MM.1S (cell line): ENCODE measurements around the gene PLIN1.

Experiments used
- DNase-seq: peaks from one replicate; pipeline ENCODE4 v3.0.0-alpha.2; 2015
- H2AFZ ChIP-seq: fragments of 300-600 bp; sonication (generic); 2 replicates; pipeline ENCODE4 v1.6.0; 2016; ENCODE audit warnings: antibody characterized with exemption, low read length
- H3F3A ChIP-seq: fragments of 300-600 bp; sonication (generic); 2 replicates; pipeline ENCODE4 v1.6.1; 2016; ENCODE audit warnings: mild to moderate bottlenecking, antibody characterized with exemption, low read length, moderate library complexity, mixed read lengths; ENCODE audit not compliant: insufficient read depth
- H3K27ac ChIP-seq: fragments of 300-600 bp; sonication (generic); 2 replicates; pipeline ENCODE4 v1.5.1; 2016; ENCODE audit warnings: mild to moderate bottlenecking, low read length
- H3K27me3 ChIP-seq: fragments of 300-600 bp; sonication (generic); replicated peaks from 2 replicates; pipeline ENCODE4 v1.6.0; 2016; ENCODE audit warnings: low read length; ENCODE audit not compliant: insufficient read depth
- H3K36me3 ChIP-seq: fragments of 300-600 bp; sonication (generic); replicated peaks from 2 replicates; pipeline ENCODE4 v1.6.1; 2016; ENCODE audit warnings: mild to moderate bottlenecking, low read length, mixed read lengths; ENCODE audit not compliant: insufficient read depth
- H3K4me1 ChIP-seq: fragments of 300-600 bp; sonication (generic); 2 replicates; pipeline ENCODE4 v1.6.1; 2016; ENCODE audit warnings: low read length, mixed read lengths
- H3K4me2 ChIP-seq: fragments of 300-600 bp; sonication (generic); 2 replicates; pipeline ENCODE4 v1.6.0; 2016; ENCODE audit warnings: low read depth, low read length
- H3K4me3 ChIP-seq: fragments of 300-600 bp; sonication (generic); 2 replicates; pipeline ENCODE4 v1.5.1; 2016; ENCODE audit warnings: low read length, mixed read lengths
- H3K79me2 ChIP-seq: fragments of 300-600 bp; sonication (generic); 2 replicates; pipeline ENCODE4 v1.6.1; 2016; ENCODE audit warnings: mixed run types, low read length, mixed read lengths
- H3K9ac ChIP-seq: fragments of 300-600 bp; sonication (generic); 2 replicates; pipeline ENCODE4 v1.6.1; 2016; ENCODE audit warnings: low read length, mixed read lengths
- H3K9me2 ChIP-seq: fragments of 300-600 bp; sonication (generic); replicated peaks from 2 replicates; pipeline ENCODE4 v1.6.1; 2016; ENCODE audit warnings: mild to moderate bottlenecking, low read length, mixed read lengths; ENCODE audit not compliant: insufficient read depth
- H3K9me3 ChIP-seq: fragments of 300-600 bp; sonication (generic); replicated peaks from 2 replicates; pipeline ENCODE4 v1.6.1; 2016; ENCODE audit warnings: mild to moderate bottlenecking, low read length, mixed read lengths; ENCODE audit not compliant: insufficient read depth
- H4K20me1 ChIP-seq: fragments of 300-600 bp; sonication (generic); 2 replicates; pipeline ENCODE4 v1.6.1; 2016; ENCODE audit warnings: mild to moderate bottlenecking, low read length, moderate library complexity, mixed read lengths; ENCODE audit not compliant: insufficient read depth
- EZH2 ChIP-seq: fragments of 300-600 bp; sonication (generic); optimal IDR thresholded peaks from 2 replicates; pipeline ENCODE3; 2017; ENCODE audit warnings: low read depth, mild to moderate bottlenecking, antibody characterized with exemption, low read length, mixed read lengths
- EZH2phosphoT487 ChIP-seq: fragments of 300-600 bp; sonication (generic); IDR thresholded peaks from 2 replicates; pipeline ENCODE4 v1.6.1; 2018; ENCODE audit warnings: antibody characterized with exemption, low read length
- TF ChIP-seq, protein P1 (sequence below): fragments of 300-600 bp; sonication (generic); IDR thresholded peaks from 2 replicates; pipeline ENCODE4 v1.5.1; 2016; ENCODE audit warnings: antibody characterized with exemption, low read length, mixed read lengths

PLIN1 gene

GRCh38 chr15:89673165-89673512, 6.0 kb downstream of the PLIN1 start:
- Histone ChIP-seq H4K20me1 (no peaks in the 10 kb centered on the region), H3K4me1 (no peaks in the 10 kb centered on the region), H2AFZ (no peak overlapping the region), H3K9me3 (no peaks in the 10 kb centered on the region), H3K79me2 (no peaks in the 10 kb centered on the region), H3K4me3 (no peak overlapping the region), H3F3A (no peaks in the 10 kb centered on the region), H3K27ac (no peak overlapping the region), H3K4me2 (no peak overlapping the region), H3K9ac (no peak overlapping the region), H3K36me3 (no peaks in the 10 kb centered on the region), H3K9me2 (no peaks in the 10 kb centered on the region), H3K27me3 (no peaks in the 10 kb centered on the region)
- no peak for TF ChIP-seq EZH2phosphoT487
- no peak for TF ChIP-seq EZH2
- TF ChIP-seq, protein P1, sequence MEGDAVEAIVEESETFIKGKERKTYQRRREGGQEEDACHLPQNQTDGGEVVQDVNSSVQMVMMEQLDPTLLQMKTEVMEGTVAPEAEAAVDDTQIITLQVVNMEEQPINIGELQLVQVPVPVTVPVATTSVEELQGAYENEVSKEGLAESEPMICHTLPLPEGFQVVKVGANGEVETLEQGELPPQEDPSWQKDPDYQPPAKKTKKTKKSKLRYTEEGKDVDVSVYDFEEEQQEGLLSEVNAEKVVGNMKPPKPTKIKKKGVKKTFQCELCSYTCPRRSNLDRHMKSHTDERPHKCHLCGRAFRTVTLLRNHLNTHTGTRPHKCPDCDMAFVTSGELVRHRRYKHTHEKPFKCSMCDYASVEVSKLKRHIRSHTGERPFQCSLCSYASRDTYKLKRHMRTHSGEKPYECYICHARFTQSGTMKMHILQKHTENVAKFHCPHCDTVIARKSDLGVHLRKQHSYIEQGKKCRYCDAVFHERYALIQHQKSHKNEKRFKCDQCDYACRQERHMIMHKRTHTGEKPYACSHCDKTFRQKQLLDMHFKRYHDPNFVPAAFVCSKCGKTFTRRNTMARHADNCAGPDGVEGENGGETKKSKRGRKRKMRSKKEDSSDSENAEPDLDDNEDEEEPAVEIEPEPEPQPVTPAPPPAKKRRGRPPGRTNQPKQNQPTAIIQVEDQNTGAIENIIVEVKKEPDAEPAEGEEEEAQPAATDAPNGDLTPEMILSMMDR: peak; percentile 56
- peak; percentile 34 for DNase-seq

DNA sequence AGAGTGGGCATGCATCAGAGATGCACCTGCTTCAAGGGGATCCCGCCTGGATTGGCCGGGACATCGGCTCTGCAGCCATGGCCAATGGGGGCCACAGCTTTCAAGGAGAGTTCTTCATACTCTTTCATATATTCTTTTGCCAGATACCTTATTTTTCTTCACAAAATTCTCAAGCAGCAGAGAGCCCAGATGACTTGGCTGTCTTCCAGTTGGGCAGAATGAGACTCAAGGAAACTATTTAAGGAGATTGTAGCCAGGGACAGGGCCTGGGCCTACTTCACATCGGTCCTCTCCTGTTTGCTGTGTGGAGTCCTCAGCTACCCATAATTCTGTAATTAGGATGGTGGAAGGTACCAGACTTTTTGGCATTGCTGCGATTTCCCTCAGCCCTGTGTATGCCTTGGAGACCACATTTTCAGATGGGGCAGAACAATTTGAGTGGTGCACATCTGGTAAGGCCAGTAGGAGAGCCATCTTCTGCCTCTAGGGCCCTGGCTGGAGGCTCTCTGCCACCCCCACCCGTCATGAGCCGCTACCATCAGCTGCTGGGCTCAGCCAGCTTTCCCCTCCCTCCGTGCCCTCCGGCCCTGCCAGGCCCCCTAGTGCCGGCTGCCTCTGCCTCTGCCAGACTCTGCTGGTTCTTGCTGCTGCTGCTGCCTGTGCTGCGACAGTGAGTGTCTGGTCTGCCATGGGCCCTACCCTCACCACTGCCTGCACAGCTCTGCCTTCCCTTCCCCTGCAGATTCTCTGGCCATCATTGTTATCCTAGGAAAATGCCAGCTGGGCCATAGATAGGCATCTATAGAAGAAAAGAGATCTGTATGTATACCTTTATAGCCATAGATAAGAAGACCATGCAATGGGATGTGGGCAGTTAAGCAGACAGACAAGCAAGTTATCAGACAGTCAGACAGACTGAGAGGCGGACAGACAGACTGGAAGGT, 6.7 kb downstream of the PLIN1 start:
- Histone ChIP-seq H3K27ac (no peak overlapping the region), H3K9me3 (no peaks in the 10 kb centered on the region), H3K36me3 (no peaks in the 10 kb centered on the region), H3K9me2 (no peaks in the 10 kb centered on the region), H3K4me1 (no peaks in the 10 kb centered on the region), H4K20me1 (no peaks in the 10 kb centered on the region), H3K4me3 (no peak overlapping the region), H3K4me2 (no peak overlapping the region), H3K9ac (no peak overlapping the region), H3F3A (no peaks in the 10 kb centered on the region), H2AFZ (no peak overlapping the region), H3K27me3 (no peaks in the 10 kb centered on the region), H3K79me2 (no peaks in the 10 kb centered on the region)
- no peak for TF ChIP-seq EZH2
- DNase-seq: no peak

DNA sequence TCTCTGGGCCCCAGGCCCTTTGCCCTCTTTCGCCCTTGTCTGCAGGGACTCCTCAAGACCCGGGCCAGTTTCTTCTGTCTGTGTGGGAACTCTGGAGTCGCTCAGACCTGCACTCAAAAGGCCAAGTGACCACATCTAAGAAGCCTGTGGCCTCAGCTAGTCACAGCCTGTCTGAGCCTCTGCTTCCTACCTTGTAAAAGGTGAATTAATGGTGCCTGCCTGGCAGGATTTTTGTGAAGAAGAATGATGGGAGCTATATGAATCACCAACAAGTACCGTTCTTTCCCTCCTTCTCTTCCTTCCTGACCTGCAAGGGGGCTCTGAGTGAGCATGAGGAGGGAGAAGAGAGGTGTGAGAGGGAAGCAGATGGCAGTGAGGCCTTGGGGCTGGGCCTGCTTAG, 7.5 kb downstream of the PLIN1 start:
- Histone ChIP-seq H3K9me2 (no peaks in the 10 kb centered on the region), H3K79me2 (no peaks in the 10 kb centered on the region), H2AFZ (no peak overlapping the region), H3K4me1 (no peaks in the 10 kb centered on the region), H3K27ac (no peak overlapping the region), H3K9me3 (no peaks in the 10 kb centered on the region), H3F3A (no peaks in the 10 kb centered on the region), H3K4me2 (no peak overlapping the region), H4K20me1 (no peaks in the 10 kb centered on the region), H3K9ac (no peak overlapping the region), H3K27me3 (no peaks in the 10 kb centered on the region), H3K4me3 (no peak overlapping the region), H3K36me3 (no peaks in the 10 kb centered on the region)
- no peak for DNase-seq
- TF ChIP-seq EZH2 (no peak), EZH2phosphoT487 (no peak)
- TF ChIP-seq, protein P1: no peak

- Histone ChIP-seq H3K4me3 (no peak overlapping the region), H3K4me2 (no peak overlapping the region), H4K20me1 (no peaks in the 10 kb centered on the region), H2AFZ (no peak overlapping the region), H3K9me3 (no peaks in the 10 kb centered on the region), H3K27me3 (no peaks in the 10 kb centered on the region), H3K9me2 (no peaks in the 10 kb centered on the region), H3F3A (no peaks in the 10 kb centered on the region), H3K4me1 (no peaks in the 10 kb centered on the region), H3K79me2 (no peaks in the 10 kb centered on the region), H3K27ac (no peak overlapping the region), H3K9ac (no peak overlapping the region), H3K36me3 (no peaks in the 10 kb centered on the region)
- TF ChIP-seq EZH2: no peak
- TF ChIP-seq, protein P1: no peak
- TF ChIP-seq EZH2phosphoT487: no peak
- no peak for DNase-seq
Measured at GRCh38 chr15:89670971-89671560, 8.1 kb downstream of the PLIN1 start.
